Neuron (in vitro differentiated cells): ENCODE results near the gene LLGL2.

Source experiments
- H2AFZ ChIP-seq: one replicate; pipeline ENCODE4 v1.6.1; 2013; ENCODE audit warnings: low read depth, mild to moderate bottlenecking, inconsistent platforms, low read length, moderate library complexity
- H3K27me3 ChIP-seq: one replicate; pipeline ENCODE4 v1.6.1; 2013; ENCODE audit warnings: low read length; ENCODE audit not compliant: insufficient read depth
- H3K36me3 ChIP-seq: one replicate; pipeline ENCODE4 v1.6.1; 2013; ENCODE audit warnings: low read length; ENCODE audit not compliant: insufficient read depth
- H3K4me1 ChIP-seq: one replicate; pipeline ENCODE4 v1.6.1; 2013; ENCODE audit warnings: low read length; ENCODE audit not compliant: insufficient read depth
- H3K4me3 ChIP-seq: 2 replicates; pipeline ENCODE4 v1.5.1; 2013; ENCODE audit warnings: mild to moderate bottlenecking, low read length, moderate library complexity
- H3K9me3 ChIP-seq: one replicate; pipeline ENCODE4 v1.6.1; 2013; ENCODE audit warnings: low read length

LLGL2 gene

DNA sequence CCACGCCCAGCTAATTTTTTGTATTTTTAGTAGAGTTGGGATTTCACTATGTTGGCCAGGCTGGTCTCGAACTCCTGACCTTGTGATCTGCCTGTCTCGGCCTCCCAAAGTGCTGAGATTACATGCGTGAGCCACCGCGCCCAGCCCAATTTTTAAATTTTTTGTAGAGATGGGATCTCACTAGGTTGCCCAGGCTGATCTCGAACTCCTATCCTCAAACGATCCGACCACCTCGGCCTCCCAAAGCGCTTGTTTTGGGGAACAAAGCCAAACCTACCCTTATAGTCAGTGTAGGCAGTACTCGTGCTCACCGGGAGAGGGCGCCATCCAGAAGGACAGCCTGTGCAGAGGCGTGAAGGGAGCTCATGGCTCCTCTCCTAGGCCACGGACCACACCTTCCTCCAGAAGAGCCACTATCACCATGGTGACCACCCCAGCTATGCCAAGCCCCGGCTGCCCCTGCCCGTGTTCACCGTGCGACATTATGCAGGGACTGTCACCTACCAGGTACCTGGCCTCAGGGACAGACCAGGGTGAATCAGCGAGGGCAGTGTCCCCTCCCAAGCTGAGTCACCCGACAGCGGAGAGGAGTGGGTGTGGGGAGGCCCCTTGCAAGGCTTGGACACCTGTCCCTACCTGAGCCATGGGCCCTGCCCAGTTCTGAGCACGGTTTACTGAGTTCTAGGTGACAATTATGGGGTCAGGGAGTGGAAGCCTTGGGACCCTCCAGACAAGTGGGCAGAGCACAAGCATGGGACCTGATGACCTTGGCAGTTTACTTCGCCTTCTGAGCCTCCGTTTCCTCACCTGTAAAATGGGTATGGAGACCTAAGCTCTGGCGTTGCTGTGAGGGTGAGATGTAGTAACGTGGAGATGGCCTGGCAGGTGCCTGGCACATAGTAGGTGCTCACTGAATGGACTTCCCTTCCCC lies 75.8 kb downstream of the LLGL2 start:
- H3K27me3 ChIP-seq: peaks cover 9% of the 10 kb centered on the region
- H3K4me3 ChIP-seq: no peak overlapping the region
- H2AFZ ChIP-seq: no peak overlapping the region
- H3K4me1 ChIP-seq: no peaks in the 10 kb centered on the region
- H3K36me3 ChIP-seq: no peaks in the 10 kb centered on the region
- no peaks in the 10 kb centered on the region for H3K9me3 ChIP-seq

DNA sequence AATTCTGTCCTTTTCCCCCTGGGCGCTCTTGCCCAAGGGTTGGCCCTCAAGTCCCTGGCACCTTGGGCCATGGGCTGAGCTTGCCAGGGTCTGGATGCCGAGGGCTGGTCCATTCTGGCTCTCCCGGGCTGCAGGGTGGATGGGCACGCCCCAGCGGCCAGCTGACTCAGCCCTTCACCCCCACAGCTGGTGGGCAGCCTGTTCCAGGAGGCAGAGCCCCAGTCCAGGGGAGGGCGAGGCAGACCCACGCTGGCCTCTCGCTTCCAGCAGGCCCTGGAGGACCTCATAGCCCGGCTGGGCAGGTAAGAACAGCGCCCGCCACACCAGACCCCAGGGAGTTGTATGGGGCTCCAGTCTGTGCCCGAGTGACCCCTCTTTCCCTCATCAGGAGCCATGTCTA lies 77.1 kb downstream of the LLGL2 start:
- Histone ChIP-seq H3K4me1 (no peaks in the 10 kb centered on the region), H2AFZ (no peak overlapping the region), H3K4me3 (no peak overlapping the region), H3K36me3 (no peaks in the 10 kb centered on the region), H3K9me3 (no peaks in the 10 kb centered on the region), H3K27me3 (no peaks in the 10 kb centered on the region)

DNA sequence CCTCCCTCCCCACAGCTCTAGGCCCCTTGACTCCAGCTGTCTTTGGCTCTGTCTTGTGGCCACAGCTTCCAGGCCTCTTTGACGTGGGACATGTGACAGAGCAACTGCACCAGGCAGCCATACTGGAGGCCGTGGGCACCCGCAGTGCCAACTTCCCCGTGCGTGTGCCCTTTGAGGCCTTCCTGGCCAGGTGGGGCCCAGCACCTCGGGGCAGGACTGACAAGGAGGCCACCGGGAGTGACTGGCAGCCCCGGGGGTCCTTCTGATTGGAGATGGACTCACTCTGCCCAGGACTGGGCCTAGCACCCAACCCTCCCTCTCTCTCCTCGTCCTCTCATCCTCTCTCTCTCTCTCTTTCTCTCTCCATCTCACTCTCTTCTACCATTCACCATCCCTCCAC lies 77.6 kb downstream of the LLGL2 start:
- no peaks in the 10 kb centered on the region for H3K27me3 ChIP-seq
- H3K4me3 ChIP-seq: no peak overlapping the region
- no peaks in the 10 kb centered on the region for H3K9me3 ChIP-seq
- no peak overlapping the region for H2AFZ ChIP-seq
- H3K36me3 ChIP-seq: no peaks in the 10 kb centered on the region
- no peaks in the 10 kb centered on the region for H3K4me1 ChIP-seq

DNA sequence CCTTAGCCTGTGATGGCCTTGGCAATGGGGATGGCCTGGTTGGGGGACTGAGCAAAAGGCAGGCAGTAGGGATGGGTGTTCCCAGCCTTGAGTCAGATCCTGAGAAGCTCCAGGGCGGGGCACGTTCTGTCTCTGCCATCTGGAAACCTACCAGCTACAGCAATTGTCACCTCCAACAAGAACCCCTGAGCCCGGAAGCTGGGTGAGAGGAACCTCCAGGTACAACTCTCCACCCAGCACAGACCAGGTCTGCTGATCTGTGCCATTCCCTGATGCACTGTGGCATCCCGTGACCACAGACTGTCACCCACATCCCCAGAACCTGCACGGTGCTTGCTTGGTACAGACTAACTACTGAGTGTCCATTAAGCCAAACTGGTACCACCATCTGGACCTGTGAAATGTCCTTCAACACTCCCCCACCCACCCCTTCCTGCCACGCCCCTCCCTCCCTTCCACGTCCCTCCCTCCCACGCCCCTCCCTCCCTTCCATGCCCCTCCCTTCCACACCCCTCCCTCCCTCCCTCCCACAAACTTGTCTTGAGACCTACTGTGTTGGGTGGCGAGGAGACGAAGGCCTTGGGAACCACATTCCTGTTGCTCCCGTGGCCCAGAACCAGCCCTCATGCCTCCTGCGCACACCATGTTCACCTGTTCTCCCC lies 78.7 kb downstream of the LLGL2 start:
- Histone ChIP-seq H3K9me3 (no peaks in the 10 kb centered on the region), H3K4me1 (no peaks in the 10 kb centered on the region), H3K36me3 (no peaks in the 10 kb centered on the region), H3K4me3 (no peak overlapping the region), H3K27me3 (no peaks in the 10 kb centered on the region), H2AFZ (no peak overlapping the region)

DNA sequence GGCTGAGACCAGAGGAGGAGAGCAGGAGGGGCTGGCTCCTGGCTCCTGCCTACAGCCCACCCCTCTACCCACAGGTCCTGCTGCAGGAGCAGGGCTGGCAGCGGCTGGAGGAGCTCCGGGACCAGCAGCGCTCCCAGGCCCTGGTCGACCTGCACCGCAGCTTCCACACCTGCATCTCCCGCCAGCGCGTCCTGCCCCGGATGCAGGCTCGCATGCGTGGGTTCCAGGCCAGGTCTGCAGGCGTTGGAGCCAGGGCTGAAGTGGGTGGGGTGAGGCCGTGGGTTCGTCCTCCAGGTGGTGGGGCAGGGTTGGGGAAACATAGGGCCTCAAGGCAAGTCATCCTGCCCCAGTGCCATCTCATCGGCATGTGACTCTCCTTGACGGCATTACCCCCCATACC lies 80.3 kb downstream of the LLGL2 start:
- no peaks in the 10 kb centered on the region for H3K9me3 ChIP-seq
- H2AFZ ChIP-seq: no peak overlapping the region
- no peaks in the 10 kb centered on the region for H3K4me1 ChIP-seq
- no peaks in the 10 kb centered on the region for H3K36me3 ChIP-seq
- no peak overlapping the region for H3K4me3 ChIP-seq
- H3K27me3 ChIP-seq: no peaks in the 10 kb centered on the region

DNA sequence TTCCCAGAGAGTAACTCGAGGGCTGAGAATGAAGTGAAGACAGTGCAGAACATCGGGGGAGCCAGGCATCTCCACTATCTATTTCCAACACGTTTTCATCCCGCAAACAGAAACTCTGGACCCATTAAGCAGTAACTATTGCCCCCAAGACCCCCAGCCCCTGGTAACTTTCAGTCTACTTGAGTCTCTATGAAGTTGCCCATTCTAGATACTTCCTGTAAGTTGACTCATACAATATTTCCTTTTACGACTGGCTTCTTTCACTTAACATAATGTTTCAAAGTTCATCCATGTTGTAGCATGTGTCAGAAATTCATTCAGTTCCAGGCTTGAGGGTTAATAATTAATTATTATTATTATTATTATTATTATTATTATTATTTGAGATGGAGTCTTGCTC lies 81.6 kb downstream of the LLGL2 start:
- Histone ChIP-seq H3K36me3 (no peaks in the 10 kb centered on the region), H3K27me3 (no peaks in the 10 kb centered on the region), H2AFZ (no peak overlapping the region), H3K4me1 (no peaks in the 10 kb centered on the region), H3K9me3 (no peaks in the 10 kb centered on the region), H3K4me3 (no peak overlapping the region)

DNA sequence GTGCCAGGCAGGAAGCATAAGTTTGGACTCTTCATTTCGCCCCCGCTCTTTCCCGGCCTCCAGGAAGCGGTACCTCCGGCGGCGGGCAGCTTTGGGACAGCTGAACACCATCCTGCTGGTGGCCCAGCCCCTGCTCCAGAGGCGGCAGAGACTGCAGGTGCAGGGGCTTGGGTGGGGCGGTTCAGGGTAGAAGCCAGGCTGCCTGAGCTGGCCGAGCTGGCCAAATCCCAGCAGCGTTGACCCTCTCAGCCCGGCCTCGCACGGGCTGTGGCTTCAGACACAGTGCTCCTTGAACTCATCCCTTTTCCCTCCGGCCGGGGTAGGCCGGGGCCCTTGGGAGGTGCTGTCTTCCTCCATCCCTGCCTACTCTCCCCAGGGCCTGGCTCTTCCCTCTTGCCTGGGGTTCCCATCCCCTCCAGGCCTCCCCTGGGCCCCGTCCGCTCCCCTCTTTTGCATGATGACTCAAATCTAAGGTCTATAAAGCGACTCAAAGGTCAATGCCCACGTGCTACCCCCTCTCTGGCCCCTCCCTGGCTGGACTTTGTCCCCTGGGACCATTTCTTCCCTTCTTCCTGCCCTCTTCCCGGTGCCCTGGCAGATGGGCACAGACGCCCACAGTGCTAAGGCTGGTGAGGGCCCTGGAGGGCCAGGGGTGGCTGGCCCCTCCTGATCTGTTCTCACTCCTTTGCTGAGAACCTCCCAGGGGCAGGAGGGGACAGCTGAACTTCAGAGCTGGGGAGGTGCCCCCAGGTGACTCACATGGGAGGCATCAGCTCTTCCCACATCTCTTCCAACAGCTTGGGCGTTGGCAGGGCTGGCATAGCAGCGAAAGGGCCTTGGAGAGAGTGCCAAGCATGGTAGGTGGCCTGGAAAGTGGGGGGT lies 84.8 kb downstream of the LLGL2 start:
- H2AFZ ChIP-seq: no peak overlapping the region
- H3K27me3 ChIP-seq: peaks cover 5% of the 10 kb centered on the region
- H3K36me3 ChIP-seq: no peaks in the 10 kb centered on the region
- no peak overlapping the region for H3K4me3 ChIP-seq
- H3K4me1 ChIP-seq: no peaks in the 10 kb centered on the region
- no peaks in the 10 kb centered on the region for H3K9me3 ChIP-seq

DNA sequence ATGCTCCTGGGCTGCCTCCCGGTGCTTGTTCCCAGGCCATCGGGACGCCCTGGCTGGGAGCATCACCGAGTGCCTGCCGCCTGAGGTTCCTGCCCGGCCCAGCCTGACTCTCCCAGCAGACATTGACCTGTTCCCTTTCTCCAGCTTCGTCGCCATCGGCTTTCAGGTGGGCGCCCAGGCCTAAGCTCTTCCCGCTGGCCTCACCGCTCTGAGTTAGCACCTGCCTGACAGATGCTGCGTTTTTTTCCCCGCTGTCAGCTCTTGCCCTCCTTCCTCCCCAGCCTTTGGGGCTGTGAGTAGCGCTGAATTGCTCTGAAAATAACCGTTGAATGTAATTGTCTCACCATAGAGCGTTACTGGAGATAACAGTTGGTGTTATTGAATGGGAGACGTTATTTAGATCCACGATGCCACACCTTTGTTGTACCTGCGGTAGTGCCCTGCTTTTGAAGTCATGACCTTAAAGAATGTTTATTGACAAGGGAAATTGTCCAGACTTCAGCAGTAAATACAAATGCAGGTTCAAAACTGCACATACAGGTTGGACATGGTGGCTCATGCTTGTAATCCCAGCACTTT lies 86.4 kb downstream of the LLGL2 start:
- H3K27me3 ChIP-seq: peaks cover 5% of the 10 kb centered on the region
- no peak overlapping the region for H3K4me3 ChIP-seq
- H3K9me3 ChIP-seq: no peaks in the 10 kb centered on the region
- H2AFZ ChIP-seq: no peak overlapping the region
- no peaks in the 10 kb centered on the region for H3K36me3 ChIP-seq
- no peaks in the 10 kb centered on the region for H3K4me1 ChIP-seq

DNA sequence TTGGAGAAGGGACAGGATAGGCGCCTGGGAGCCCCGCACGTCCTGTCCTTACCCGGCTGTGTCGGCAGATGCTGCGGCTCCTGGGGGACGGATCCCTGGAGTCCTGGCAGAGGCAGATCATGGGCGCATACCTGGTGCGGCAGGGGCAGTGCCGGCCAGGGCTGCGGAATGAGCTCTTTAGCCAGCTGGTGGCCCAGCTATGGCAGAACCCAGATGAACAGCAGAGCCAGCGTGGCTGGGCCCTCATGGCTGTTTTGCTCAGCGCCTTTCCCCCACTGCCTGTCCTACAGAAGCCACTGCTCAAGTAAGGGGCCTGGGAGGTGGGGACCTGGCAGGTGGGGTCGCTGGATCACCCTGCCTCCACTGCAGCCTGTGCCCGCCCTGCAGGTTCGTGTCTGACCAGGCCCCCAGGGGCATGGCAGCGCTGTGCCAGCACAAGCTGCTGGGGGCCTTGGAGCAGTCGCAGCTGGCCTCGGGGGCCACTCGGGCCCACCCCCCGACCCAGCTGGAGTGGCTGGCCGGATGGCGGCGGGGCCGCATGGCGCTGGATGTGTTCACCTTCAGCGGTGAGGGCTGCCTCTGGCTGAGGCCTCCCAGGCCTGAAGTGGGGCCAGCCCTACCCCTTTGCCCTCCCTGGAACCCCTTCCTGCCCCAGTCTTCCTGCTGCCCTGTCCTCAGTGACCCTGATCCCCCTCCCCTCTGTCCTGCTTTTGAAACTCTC lies 87.6 kb downstream of the LLGL2 start:
- H3K9me3 ChIP-seq: no peaks in the 10 kb centered on the region
- no peak overlapping the region for H3K4me3 ChIP-seq
- H3K36me3 ChIP-seq: no peaks in the 10 kb centered on the region
- no peaks in the 10 kb centered on the region for H3K4me1 ChIP-seq
- H2AFZ ChIP-seq: no peak overlapping the region
- H3K27me3 ChIP-seq: peaks cover 8% of the 10 kb centered on the region

DNA sequence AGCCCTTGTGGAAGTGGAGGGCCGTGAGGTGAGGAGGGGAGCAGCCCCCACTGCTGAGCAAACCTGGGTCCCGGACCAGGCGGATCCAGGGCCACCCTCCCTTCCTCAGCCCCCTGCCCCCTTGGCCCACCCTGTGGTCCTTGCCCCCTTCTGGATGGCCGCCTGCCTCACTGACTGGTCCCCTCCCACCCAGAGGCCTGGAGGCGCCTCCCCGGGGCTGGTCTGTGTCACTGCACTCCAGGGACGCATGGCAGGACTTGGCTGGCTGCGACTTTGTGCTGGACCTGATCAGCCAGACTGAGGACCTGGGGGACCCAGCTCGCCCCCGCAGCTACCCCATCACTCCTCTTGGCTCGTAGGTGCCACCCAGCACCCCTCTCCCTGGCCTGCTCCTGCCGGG lies 88.5 kb downstream of the LLGL2 start:
- H2AFZ ChIP-seq: no peak overlapping the region
- no peak overlapping the region for H3K4me3 ChIP-seq
- H3K4me1 ChIP-seq: no peaks in the 10 kb centered on the region
- no peaks in the 10 kb centered on the region for H3K9me3 ChIP-seq
- peaks cover 9% of the 10 kb centered on the region for H3K27me3 ChIP-seq
- H3K36me3 ChIP-seq: no peaks in the 10 kb centered on the region

DNA sequence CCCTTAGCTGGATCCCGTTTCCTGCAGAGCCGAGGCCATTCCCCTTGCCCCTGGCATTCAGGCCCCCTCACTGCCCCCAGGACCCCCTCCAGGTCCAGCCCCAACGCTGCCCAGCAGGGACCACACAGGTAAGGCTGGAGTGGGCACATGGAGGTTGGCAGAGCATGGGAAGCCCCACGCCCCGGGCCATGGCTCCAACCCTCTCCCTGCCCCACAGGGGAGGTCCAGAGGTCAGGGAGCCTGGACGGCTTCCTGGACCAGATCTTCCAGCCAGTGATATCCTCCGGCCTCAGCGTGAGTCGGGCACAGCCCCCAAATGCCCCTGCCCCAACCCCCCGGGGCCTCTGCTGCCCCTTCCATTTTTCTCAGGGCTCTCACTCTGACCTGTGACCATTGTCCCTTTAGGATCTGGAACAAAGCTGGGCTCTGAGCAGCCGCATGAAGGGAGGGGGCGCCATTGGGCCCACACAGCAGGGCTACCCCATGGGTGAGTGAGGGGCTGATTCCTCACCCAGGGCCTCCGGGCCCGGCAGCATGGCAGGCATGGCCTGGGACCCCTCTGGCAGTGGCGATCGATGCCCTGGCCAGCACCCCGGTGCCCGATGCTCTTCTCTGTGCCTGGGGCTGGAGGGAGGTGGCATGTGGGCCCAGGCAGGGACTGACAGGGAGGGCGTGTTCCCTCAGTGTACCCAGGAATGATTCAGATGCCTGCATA lies 89.2 kb downstream of the LLGL2 start:
- H3K27me3 ChIP-seq: peaks cover 9% of the 10 kb centered on the region
- H3K4me3 ChIP-seq: no peak overlapping the region
- H3K36me3 ChIP-seq: no peaks in the 10 kb centered on the region
- H3K4me1 ChIP-seq: no peaks in the 10 kb centered on the region
- no peaks in the 10 kb centered on the region for H3K9me3 ChIP-seq
- H2AFZ ChIP-seq: no peak overlapping the region

DNA sequence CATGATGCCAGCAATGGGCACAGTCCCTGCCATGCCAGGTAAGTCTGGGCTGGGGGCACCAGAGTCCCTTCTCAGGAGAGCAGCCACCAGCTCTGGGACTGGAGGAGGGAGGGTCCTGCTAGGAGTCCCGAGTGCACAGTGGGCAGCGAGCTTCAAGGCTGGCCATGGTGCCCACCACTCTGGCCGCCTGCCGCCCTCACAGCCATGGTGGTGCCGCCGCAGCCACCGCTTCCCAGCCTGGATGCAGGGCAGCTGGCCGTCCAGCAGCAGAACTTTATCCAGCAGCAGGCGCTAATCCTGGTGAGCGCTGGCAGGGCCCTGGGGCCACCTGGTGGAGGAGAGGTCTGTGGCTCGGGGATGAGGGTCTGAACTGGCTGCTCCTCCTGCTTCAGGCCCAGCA lies 89.8 kb downstream of the LLGL2 start:
- H3K9me3 ChIP-seq: no peaks in the 10 kb centered on the region
- no peak overlapping the region for H3K4me3 ChIP-seq
- H3K36me3 ChIP-seq: no peaks in the 10 kb centered on the region
- H2AFZ ChIP-seq: no peak overlapping the region
- no peaks in the 10 kb centered on the region for H3K4me1 ChIP-seq
- H3K27me3 ChIP-seq: peaks cover 9% of the 10 kb centered on the region
